ENCODE results near the gene KLHDC8B. TPM values are rescaled to one million over a fixed set of nuclear protein-coding genes. Genes with fewer than 3 reads are reported as not detected.

Gene KLHDC8B
- total and polyA plus RNA-seq, 2 experiments from 2014 or later, result 72.0 to 86.4 TPM

DNA sequence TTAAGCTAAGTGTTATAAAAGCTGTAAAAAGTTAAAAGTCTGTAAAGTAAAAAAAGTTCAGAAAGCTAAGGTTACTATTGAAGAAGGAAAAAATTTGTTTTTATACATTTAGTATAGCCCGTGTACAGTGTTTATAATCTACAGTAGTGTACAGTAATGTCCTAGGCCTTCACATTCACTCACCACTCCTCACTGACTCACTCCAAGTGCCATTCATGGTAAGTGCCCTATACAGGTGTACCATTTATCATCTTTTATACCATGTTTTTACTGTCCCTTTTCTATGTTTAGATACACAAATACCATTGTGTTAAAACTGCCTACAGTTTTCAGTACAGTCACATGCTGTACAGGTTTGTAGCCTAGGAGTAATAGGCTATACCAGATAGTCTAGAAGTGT lies 14.1 kb upstream of the KLHDC8B start:
- H3K27ac ChIP-seq, result no peak overlapping the region
- no peaks in the 10 kb centered on the region for H3K4me1 ChIP-seq (ENCODE audit: insufficient read depth)
- no peaks in the 10 kb centered on the region for H3K79me2 ChIP-seq
- H4K20me1 ChIP-seq (ENCODE audit: insufficient read depth, poor library complexity, severe bottlenecking), result no peaks in the 10 kb centered on the region
- no peak overlapping the region for H3K4me3 ChIP-seq
- no peaks in the 10 kb centered on the region for H3K9me2 ChIP-seq (replicated peaks; ENCODE audit: insufficient read depth)
- H2AFZ ChIP-seq, result no peak overlapping the region
- WGBS (ENCODE audit: low lambda C conversion rate, missing lambda C conversion rate), result 88% methylated on average over 1 of the region's 1 CpG
- no peaks in the 10 kb centered on the region for H3K27me3 ChIP-seq
- H3K36me3 ChIP-seq (replicated peaks; ENCODE audit: insufficient read depth, low read depth), result no peaks in the 10 kb centered on the region
- TF ChIP-seq EZH2phosphoT487 (IDR thresholded peaks at IDR 0.05; ENCODE audit: low read depth, severe bottlenecking, unreplicated experiment) (no peak), EZH2 (IDR thresholded peaks at IDR 0.05; ENCODE audit: borderline replicate concordance) (no peak)
- TF ChIP-seq, protein P1, sequence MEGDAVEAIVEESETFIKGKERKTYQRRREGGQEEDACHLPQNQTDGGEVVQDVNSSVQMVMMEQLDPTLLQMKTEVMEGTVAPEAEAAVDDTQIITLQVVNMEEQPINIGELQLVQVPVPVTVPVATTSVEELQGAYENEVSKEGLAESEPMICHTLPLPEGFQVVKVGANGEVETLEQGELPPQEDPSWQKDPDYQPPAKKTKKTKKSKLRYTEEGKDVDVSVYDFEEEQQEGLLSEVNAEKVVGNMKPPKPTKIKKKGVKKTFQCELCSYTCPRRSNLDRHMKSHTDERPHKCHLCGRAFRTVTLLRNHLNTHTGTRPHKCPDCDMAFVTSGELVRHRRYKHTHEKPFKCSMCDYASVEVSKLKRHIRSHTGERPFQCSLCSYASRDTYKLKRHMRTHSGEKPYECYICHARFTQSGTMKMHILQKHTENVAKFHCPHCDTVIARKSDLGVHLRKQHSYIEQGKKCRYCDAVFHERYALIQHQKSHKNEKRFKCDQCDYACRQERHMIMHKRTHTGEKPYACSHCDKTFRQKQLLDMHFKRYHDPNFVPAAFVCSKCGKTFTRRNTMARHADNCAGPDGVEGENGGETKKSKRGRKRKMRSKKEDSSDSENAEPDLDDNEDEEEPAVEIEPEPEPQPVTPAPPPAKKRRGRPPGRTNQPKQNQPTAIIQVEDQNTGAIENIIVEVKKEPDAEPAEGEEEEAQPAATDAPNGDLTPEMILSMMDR (IDR thresholded peaks at IDR 0.05; ENCODE audit: poor library complexity), result no peak
- H3K4me2 ChIP-seq, result no peak overlapping the region
- H3K9me3 ChIP-seq (ENCODE audit: low read depth), result no peaks in the 10 kb centered on the region
- DNase-seq (ENCODE audit: low spot score), result no peak

DNA sequence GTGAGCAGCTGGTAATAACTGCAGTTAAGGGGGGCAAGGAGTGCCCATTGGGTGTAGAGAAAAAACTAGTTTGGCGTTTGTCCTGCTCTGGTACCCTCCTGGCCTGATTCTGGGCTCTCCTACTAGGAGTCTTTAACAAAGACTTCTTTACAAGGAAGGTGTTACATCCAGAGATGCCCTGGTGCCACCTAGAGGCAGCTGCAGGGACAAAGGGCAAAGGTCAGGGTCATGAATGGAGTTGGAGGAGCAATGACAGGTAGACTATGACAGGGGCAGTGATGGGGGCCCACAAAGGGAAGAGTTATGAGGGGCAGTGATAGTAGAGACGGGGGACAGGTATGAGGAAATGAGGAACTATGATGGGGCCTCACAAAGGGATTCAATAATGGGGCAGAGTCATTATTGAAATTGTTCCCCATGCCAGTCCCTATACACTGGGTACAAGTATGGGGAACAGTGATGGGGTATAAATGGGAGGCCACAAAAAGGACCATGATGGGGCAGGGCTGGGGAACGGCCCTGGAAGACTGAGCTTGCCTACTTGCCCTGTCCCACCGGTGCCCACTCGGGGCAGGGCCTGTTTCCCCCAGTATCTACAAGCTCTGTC lies 13.2 kb upstream of the KLHDC8B start:
- Histone ChIP-seq H3K4me2 (no peak overlapping the region), H3K27me3 (no peaks in the 10 kb centered on the region), H2AFZ (no peak overlapping the region), H3K36me3 (replicated peaks; ENCODE audit: insufficient read depth, low read depth) (no peaks in the 10 kb centered on the region), H3K4me3 (no peak overlapping the region), H3K9me3 (ENCODE audit: low read depth) (no peaks in the 10 kb centered on the region), H4K20me1 (ENCODE audit: insufficient read depth, poor library complexity, severe bottlenecking) (no peaks in the 10 kb centered on the region), H3K27ac (no peak overlapping the region), H3K9me2 (replicated peaks; ENCODE audit: insufficient read depth) (no peaks in the 10 kb centered on the region), H3K4me1 (ENCODE audit: insufficient read depth) (no peaks in the 10 kb centered on the region), H3K79me2 (no peaks in the 10 kb centered on the region)
- TF ChIP-seq, protein P1 (IDR thresholded peaks at IDR 0.05; ENCODE audit: poor library complexity), result peak; percentile 21
- TF ChIP-seq EZH2phosphoT487 (IDR thresholded peaks at IDR 0.05; ENCODE audit: low read depth, severe bottlenecking, unreplicated experiment), result no peak
- peak; percentile 49 for DNase-seq (ENCODE audit: low spot score)
- 71% methylated on average over 5 of the region's 5 CpGs for WGBS (ENCODE audit: low lambda C conversion rate, missing lambda C conversion rate)

DNA sequence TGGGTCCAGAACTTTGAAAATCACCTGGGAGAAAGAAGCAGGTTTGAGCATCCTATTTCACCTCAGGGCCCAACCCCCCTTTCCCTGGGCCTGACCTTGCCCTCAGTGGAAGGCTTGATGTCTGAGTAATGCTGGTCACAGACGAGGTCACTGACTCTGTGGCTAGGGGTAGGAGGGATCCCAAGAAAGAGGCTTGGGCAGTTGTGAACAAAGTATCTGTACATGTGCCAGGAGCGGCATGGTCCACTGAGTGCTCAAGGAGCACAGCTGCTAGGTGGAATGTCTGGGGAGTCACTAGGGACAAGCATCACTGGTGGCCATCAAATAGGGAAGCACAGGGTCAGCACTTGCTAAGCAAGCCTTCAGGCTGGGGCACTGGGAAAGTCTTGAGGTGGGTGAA lies 12.6 kb upstream of the KLHDC8B start:
- no peak overlapping the region for H2AFZ ChIP-seq
- no peak for TF ChIP-seq EZH2phosphoT487 (IDR thresholded peaks at IDR 0.05; ENCODE audit: low read depth, severe bottlenecking, unreplicated experiment)
- TF ChIP-seq, protein P1 (IDR thresholded peaks at IDR 0.05; ENCODE audit: poor library complexity), result no peak
- no peak for TF ChIP-seq EZH2 (IDR thresholded peaks at IDR 0.05; ENCODE audit: borderline replicate concordance)
- WGBS (ENCODE audit: low lambda C conversion rate, missing lambda C conversion rate), result 88% methylated on average over 2 of the region's 2 CpGs
- H3K4me2 ChIP-seq, result no peak overlapping the region
- no peaks in the 10 kb centered on the region for H3K9me3 ChIP-seq (ENCODE audit: low read depth)
- no peaks in the 10 kb centered on the region for H3K4me1 ChIP-seq (ENCODE audit: insufficient read depth)
- H3K79me2 ChIP-seq, result no peaks in the 10 kb centered on the region
- no peaks in the 10 kb centered on the region for H3K27me3 ChIP-seq
- H3K36me3 ChIP-seq (replicated peaks; ENCODE audit: insufficient read depth, low read depth), result no peaks in the 10 kb centered on the region
- no peaks in the 10 kb centered on the region for H3K9me2 ChIP-seq (replicated peaks; ENCODE audit: insufficient read depth)
- no peak overlapping the region for H3K4me3 ChIP-seq
- no peak for DNase-seq (ENCODE audit: low spot score)
- H3K27ac ChIP-seq, result no peak overlapping the region
- no peaks in the 10 kb centered on the region for H4K20me1 ChIP-seq (ENCODE audit: insufficient read depth, poor library complexity, severe bottlenecking)

Data from hepatocyte (in vitro differentiated cells).